ENCODE results near the gene SH3RF3.

DNA sequence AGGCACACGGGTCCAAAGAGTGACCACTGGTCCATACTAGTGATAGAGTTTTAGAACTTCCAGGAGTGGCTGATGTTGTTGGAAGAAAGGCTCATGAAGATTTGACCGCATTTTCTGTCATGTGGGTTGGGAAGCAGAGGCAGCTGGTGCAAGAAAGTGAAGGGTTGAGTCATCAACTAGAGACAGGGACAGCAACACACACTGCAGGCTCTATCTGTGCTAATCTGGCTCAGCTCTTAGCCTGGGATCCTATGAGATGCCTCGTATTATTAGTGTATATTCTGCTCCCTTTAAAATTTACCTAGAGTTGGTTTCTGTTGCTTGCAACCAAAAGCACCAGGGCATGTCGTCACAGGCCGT, 2.5 kb upstream of the SH3RF3 start:
- TF ChIP-seq, protein P1, sequence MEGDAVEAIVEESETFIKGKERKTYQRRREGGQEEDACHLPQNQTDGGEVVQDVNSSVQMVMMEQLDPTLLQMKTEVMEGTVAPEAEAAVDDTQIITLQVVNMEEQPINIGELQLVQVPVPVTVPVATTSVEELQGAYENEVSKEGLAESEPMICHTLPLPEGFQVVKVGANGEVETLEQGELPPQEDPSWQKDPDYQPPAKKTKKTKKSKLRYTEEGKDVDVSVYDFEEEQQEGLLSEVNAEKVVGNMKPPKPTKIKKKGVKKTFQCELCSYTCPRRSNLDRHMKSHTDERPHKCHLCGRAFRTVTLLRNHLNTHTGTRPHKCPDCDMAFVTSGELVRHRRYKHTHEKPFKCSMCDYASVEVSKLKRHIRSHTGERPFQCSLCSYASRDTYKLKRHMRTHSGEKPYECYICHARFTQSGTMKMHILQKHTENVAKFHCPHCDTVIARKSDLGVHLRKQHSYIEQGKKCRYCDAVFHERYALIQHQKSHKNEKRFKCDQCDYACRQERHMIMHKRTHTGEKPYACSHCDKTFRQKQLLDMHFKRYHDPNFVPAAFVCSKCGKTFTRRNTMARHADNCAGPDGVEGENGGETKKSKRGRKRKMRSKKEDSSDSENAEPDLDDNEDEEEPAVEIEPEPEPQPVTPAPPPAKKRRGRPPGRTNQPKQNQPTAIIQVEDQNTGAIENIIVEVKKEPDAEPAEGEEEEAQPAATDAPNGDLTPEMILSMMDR (IDR thresholded peaks at IDR 0.05) = no peak
- TF ChIP-seq POLR2A (IDR thresholded peaks at IDR 0.05) = no peak

All from adrenal gland (tissue), 5 donors.